NK-92 (cell line): ENCODE data around the gene ATG5.
"Not testable (repeated sequence)": the region's sequence is repeated elsewhere in the genome, so short reads cannot be mapped to it uniquely, and the experiment has no call there.

ENCODE experiments used
- DNase-seq: peaks from one replicate; lab custom pipeline; 2025; ENCODE audit not compliant: unreplicated experiment; lab: John Stamatoyannopoulos, UW

The ATG5 gene

DNA sequence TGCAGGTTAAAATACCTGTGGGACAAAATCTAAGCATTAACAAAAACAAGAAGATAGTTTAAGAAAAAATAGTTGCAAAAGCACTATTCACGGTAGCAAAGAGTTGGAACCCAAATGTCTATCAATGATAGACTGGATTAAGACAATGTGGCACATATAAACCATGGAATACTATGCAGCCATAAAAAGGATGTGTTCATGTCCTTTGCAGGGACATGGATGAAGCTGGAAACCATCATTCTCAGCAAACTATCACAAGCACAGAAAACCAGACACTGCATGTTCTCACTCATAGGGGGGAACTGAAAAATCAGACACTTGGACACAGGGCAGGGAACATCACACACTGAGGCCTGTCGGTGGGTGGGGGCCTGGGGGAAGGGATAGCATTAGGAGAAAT is 65.8 kb downstream of the ATG5 start:
- not testable (repeated sequence) for DNase-seq

DNA sequence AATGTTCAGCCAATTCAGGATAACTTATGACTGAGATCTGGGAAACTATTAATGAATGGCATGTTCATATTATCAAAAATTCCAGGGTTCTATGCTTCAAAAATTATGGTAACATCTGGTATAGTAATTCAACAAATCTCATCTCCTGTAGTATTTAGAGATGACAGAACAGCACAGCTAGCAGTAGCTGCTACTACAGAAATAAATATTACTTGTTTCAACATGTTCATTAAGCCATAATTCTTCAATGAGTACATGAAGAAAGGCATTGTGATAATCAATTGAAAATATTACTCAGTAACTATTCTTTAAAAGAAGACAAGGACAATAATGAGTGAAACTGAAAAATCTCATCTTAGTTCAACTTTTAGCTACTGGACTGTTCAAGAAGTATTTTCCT is 66.8 kb downstream of the ATG5 start:
- DNase-seq: no peak

GRCh38 chr6:106257195-106257594 is 68.4 kb downstream of the ATG5 start:
- no peak for DNase-seq

DNA sequence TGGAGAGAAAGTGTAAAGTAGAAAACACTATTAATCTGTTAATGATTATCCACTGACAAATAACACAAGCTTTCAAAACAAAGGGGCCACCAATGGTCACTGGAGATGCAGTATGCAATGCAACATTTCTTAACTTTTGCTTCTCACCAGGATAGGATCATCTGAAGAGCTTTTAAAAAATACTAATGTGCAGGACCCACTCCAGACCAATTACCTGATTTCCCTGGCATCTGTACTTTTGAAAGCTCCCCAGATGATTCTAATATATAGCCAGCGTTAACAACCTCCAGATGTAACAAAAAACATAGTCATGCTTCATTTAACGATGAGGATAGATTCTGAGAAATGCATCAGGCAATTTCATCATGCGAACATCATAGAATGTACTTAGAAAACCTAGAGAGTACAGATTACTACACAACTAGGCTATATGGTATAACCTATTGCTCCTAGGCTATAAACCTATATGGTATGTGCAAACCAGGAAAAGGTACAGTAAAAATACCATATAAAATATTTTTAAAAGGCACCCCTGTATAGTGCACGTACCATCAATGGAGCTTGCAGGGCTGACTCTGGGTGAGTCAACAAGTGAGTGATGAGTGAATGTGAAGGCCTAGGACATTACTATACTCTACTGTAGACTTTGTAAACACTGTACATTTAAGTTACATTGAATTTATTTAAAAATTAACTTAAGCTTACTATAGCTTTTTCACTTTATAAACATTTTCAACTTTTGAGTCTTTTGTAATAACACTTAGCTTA is 69.2 kb downstream of the ATG5 start:
- no peak for DNase-seq

- no peak for DNase-seq
Observed at GRCh38 chr6:106255306-106255705, 70.3 kb downstream of the ATG5 start.

- no peak for DNase-seq
Observed at GRCh38 chr6:106254636-106255035, 70.9 kb downstream of the ATG5 start.

GRCh38 chr6:106253731-106254130 is 71.8 kb downstream of the ATG5 start:
- no peak for DNase-seq

DNA sequence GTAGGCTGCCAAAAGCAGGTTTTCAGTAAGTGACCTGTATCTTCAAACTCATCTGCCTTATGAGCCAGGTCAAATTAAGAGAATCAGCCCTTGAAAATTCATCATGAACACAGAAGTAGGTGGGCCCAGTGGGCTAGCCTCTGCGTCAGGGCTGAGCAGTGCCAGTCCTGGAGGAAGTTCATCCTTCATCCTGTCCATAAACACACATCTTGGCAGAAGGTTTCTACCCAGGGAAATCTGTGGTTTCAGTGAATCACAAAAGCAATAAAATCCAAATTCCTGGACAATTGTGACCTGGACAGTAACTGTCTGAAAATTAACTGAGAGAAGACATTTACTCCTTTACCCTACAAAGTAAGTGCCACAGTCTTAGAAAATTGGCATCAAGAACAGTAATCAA is 72.4 kb downstream of the ATG5 start:
- no peak for DNase-seq

- DNase-seq: no peak
Observed at GRCh38 chr6:106252687-106253086, 72.9 kb downstream of the ATG5 start.

DNA sequence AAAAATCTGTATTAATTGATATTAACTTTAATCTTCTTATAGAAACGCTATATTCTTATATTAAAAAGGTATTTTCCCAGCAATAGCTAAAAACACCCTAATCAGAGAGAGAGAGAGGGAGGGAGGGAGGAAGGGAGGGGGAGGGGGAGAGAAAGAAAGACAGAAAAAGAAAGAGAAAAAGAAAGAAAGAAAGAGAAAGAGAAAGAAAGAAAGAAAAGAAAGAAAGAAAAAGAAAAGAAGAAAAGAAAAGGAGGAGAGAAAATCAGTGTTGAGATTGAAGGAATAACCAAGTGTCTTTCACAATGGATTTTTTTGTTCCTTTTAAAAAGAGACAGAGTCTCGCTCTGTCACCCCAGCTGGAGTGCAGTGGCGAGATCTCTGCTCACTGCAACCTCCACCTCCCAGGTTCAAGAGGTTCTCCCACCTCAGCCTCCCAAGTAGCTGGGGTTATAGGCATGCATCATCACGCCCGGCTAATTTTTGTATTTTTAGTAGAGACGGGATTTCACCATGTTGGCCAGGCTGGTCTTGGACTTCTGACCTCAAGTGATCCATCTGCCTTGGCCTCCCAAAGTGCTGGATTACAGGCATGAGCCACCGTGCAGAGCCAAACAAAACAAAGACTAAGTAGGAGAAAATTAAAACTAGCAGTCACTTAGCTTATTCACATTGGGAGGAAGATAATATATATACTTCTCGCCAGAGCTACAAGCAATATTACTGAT is 73.9 kb downstream of the ATG5 start:
- DNase-seq: not testable (repeated sequence)

DNA sequence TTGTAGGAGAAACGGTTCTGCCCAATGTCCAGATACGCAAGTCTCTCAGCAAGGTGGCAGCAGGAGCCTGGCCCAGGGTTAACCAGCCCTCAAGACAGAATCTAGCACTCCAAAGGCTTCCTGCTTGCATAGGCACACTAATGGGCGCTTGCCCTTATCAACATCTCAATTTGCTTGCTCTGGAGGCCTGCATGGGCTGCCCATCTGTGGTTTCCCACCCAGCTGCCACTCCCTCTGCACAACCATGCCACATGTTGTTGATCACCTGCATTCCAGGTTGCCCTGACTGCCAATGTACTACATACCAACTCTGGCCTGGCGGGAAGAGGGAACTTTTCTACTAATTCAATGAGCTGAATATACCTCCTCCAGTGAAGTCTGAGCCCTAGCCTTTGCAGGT is 74.6 kb downstream of the ATG5 start:
- no peak for DNase-seq

DNA sequence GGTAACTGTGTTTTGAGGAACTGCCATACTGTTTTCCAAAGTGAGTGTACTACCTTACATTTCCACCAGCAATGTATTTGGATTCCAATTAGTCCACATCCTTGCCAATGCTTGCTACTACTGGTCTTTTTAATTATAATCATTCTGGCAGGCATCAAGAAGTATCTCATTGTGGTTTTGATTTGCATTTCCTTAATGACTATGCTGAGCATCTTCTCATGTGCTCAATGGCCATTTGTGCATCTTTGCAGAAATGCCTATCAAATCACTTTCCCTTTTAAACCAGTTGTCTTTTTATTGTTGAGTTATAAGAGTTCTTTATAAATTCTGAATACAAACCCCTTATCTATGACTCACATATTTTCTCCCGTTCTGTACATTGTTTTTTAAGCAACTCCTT is 75.9 kb downstream of the ATG5 start:
- DNase-seq: no peak

DNA sequence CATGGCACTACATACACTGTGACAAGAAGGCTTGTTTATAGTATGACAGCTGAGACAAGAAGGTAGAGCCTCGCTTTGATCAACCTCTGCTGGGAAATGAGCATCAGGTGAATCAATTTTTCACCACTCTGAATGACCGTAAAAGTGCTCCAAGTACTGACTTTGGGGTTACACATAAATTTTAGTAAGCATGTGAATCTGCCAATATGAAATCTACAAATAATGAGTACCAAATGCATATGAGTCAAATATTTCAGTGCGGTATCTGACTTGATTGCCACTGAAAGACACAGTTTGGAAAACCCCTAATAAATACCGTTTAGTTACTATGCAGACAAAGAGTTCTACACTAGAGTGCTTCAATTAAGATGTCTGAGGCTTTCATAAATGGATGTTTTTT is 77.8 kb downstream of the ATG5 start:
- no peak for DNase-seq

DNA sequence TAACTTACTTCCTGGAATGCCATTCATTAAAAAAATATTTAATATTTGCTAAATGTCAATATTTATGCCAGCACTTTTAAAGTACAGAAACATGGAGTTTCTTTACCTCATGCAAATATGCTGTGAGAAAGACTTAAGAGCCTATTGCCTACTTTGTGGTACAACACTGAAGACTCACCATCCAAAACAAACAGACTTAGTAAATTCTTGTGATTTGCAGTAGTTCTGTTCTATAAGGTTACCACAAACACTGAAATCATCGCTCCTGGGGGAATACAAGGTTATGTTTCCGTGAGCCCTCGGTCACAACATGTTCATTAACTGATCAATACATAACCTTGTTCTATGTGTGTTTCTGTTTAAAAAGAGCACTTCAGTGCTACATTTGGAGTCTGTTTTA is 78.3 kb downstream of the ATG5 start:
- no peak for DNase-seq

GRCh38 chr6:106244931-106245330 is 80.6 kb downstream of the ATG5 start:
- no peak for DNase-seq

DNA sequence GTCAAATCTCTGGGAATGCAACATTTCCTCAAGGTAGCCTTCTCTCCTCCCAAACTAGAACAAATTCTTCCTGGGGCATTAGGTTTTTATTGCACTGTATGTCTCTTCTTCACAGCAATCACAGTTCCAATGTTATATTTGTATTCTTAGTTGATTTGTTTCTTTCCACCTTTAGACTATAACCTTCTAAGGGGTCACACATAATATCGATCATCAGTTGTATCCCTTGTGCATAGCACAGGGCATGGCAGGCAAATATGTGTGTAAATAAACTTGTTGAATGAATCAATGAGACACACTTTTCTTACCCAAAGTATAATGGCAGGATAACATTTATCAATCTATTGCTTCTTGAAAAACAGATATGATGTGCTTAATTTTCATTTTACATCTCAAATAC is 81.0 kb downstream of the ATG5 start:
- no peak for DNase-seq

DNA sequence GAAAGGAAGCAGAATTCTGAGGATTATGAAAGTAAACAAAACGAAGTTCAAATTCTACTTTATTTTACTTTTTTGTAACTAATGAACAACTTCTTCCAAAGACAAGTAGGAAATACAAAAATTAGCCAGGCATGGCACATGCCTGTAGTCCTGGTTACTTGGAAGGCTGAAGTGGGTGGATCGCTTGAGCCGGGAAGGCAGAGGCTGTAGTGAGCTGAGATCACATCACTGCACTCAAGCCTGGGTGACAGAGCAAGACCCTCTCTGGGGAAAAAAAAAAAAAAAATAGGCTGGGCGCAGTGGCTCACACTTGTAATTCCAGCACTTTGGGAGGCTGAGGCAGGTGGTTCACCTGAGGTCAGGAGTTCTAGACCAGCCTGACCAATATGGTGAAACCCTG is 82.3 kb downstream of the ATG5 start:
- DNase-seq: no peak

GRCh38 chr6:106241498-106241897 is 84.1 kb downstream of the ATG5 start:
- DNase-seq: no peak

DNA sequence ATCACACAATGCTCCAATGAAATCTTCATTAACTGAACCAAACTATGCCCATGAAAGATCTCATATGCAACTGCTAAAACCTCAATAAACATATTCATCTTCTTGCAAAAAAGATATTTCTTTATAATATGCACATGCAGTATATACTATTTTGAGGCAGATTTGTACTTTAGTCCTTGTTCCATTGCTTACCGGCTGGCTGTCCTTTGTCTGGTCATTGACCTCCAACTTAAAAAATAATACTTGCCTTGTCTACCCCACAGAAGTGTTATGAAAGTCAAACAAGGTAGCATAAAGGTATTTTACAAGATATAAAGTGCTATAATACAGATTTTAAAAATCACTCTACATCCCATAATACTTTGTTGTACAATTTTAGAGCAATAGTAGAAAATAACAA is 88.3 kb downstream of the ATG5 start:
- no peak for DNase-seq

DNA sequence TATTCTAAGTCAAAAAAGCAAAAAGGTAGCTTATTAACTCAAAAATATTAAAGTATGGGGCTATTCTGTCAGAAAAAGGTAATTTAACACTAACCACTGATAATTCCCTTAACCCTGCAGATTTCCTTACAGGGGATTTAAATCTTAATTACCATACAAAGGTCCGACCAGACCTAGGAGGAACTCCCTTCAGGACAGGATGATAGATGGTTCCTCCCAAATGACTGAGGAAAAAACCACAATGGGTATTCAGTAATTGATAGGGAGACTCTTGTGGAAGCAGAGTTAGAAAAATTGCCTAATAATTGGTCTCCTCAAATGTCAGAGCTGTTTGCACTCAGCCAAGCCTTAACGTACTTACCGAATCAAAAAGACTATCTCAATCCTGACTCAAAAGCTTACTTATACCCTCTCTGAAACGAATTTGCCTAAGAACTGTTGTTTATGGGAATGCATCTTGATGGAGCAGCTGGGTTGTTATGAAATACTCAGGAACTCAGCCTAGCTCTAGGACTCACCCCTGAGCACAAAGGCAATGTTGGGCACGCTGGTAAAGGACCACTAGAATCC is 95.6 kb downstream of the ATG5 start:
- not testable (repeated sequence) for DNase-seq

DNA sequence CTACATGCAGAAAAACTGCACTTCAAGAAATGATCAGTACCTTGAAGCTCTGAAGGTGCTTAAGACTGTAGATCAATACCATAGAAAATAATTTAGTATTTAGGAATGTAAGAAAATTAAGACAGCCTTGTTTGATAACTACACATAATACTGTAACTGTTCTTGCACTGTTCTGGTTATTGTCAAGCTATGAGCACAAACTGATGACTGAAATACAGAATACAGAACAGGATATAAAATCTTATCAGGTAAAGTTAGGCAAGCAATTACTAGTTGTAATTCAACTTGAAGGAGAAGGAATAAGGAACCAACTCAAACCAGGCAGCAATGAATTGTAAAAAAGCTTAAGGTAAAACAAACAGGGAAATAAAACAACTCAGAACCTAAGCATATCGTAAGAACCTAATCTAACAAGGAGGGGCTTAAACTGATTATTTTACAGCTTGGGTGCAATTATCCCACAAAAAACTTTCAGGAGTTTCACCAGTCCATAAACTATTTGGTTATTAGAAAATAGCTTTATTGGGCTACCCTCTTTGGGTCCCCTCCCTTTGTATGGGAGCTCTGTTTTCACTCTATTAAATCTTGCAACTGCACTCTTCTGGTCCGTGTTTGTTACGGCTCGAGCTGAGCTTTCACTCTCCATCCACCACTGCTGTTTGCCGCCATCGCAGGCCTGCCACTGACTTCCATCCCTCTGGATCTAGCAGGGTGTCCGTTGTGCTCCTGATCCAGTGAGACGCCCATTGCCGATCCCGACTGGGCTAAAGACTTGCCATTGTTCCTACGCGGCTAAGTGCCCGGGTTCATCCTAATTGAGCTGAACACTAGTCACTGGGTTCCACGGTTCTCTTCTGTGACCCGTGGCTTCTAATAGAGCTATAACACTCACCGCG is 97.7 kb downstream of the ATG5 start:
- DNase-seq: no peak
